ENCODE data around the gene PIAS1.
A peak's percentile ranks its signal among the peaks of the same experiment; 100 is the strongest.
"Not testable (repeated sequence)": the region's sequence is repeated elsewhere in the genome, so short reads cannot be mapped to it uniquely, and the experiment has no call there.

Gene PIAS1

GRCh38 chr15:68213991-68214837 is 160.1 kb downstream of the PIAS1 start:
- no peak overlapping the region for H3K4me3 ChIP-seq (ENCODE audit: low read depth, low read length)

- H3K4me3 ChIP-seq (ENCODE audit: low read depth, low read length) = no peak overlapping the region
Observed at GRCh38 chr15:68214838-68215254, 160.7 kb downstream of the PIAS1 start.

- H3K4me3 ChIP-seq (ENCODE audit: low read depth, low read length) = no peak overlapping the region
Observed at GRCh38 chr15:68217341-68217740, 163.2 kb downstream of the PIAS1 start.

GRCh38 chr15:68218331-68218730 is 164.2 kb downstream of the PIAS1 start:
- H3K4me3 ChIP-seq (ENCODE audit: low read depth, low read length) = no peak overlapping the region

- no peak overlapping the region for H3K4me3 ChIP-seq (ENCODE audit: low read depth, low read length)
Observed at GRCh38 chr15:68218847-68219798, 165.0 kb downstream of the PIAS1 start.

GRCh38 chr15:68220489-68220888 is 166.4 kb downstream of the PIAS1 start:
- no peak overlapping the region for H3K4me3 ChIP-seq (ENCODE audit: low read depth, low read length)

- no peak overlapping the region for H3K4me3 ChIP-seq (ENCODE audit: low read depth, low read length)
Observed at GRCh38 chr15:68220967-68221366, 166.9 kb downstream of the PIAS1 start.

GRCh38 chr15:68221530-68222431 is 167.7 kb downstream of the PIAS1 start:
- not testable (repeated sequence) for H3K4me3 ChIP-seq (ENCODE audit: low read depth, low read length)

GRCh38 chr15:68222432-68222743 is 168.3 kb downstream of the PIAS1 start:
- not testable (repeated sequence) for H3K4me3 ChIP-seq (ENCODE audit: low read depth, low read length)

- no peak overlapping the region for H3K4me3 ChIP-seq (ENCODE audit: low read depth, low read length)
Observed at GRCh38 chr15:68223171-68223570, 169.1 kb downstream of the PIAS1 start.

- no peak overlapping the region for H3K4me3 ChIP-seq (ENCODE audit: low read depth, low read length)
Observed at GRCh38 chr15:68224108-68224507, 170.0 kb downstream of the PIAS1 start.

- H3K4me3 ChIP-seq (ENCODE audit: low read depth, low read length) = no peak overlapping the region
Observed at GRCh38 chr15:68224546-68225250, 170.6 kb downstream of the PIAS1 start.

- H3K4me3 ChIP-seq (ENCODE audit: low read depth, low read length) = not testable (repeated sequence)
Observed at GRCh38 chr15:68225442-68225841, 171.3 kb downstream of the PIAS1 start.

- no peak overlapping the region for H3K4me3 ChIP-seq (ENCODE audit: low read depth, low read length)
Observed at GRCh38 chr15:68227643-68228142, 173.6 kb downstream of the PIAS1 start.

GRCh38 chr15:68228143-68228970 is 174.2 kb downstream of the PIAS1 start:
- H3K4me3 ChIP-seq (ENCODE audit: low read depth, low read length) = peak overlapping the region; percentile 81

- H3K4me3 ChIP-seq (ENCODE audit: low read depth, low read length) = peak overlapping the region; percentile 81
Observed at GRCh38 chr15:68228971-68229385, 174.9 kb downstream of the PIAS1 start.

GRCh38 chr15:68229386-68230156 is 175.5 kb downstream of the PIAS1 start, which contains the start of gene CLN6:
Gene CLN6, minus strand, starts transcription at chr15:68229728. Its CDS starts 144 bp downstream, at chr15:68229584.
- peak within 1 kb of the TSS; percentile 81 for H3K4me3 ChIP-seq (ENCODE audit: low read depth, low read length)
